Spleen (tissue), 11 donors: ENCODE data around the gene UCHL1. TPM values are rescaled to one million over a fixed set of nuclear protein-coding genes. Genes with fewer than 3 reads are reported as not detected.

Experiments
- DNase-seq: peaks from one replicate; pipeline ENCODE4 v3.0.0-alpha.2; 2020
- H3K27ac ChIP-seq, 8 donors: fragments of 200-600 bp; sonication (generic) in 7 of 8; 1 replicate in 4 of 8; 2 replicates in 4 of 8; pipeline versions ENCODE4 v1.5.0 to v1.8.0; 2016 to 2021; ENCODE audit warnings: inconsistent platforms in 4 of 8, mild to moderate bottlenecking in 4 of 8, moderate library complexity in 1 of 8
- H3K27me3 ChIP-seq, 7 donors: fragments of 200-600 bp; sonication (generic) in 6 of 7; replicated peaks in 1 of 7; 1 replicate in 4 of 7; 2 replicates in 3 of 7; pipeline versions ENCODE4 v1.5.0 to v1.8.0; 2016 to 2021; ENCODE audit warnings: inconsistent platforms in 3 of 7, mild to moderate bottlenecking in 1 of 7
- H3K36me3 ChIP-seq, 6 donors: fragments of 200-600 bp; sonication (generic) in 5 of 6; 1 replicate in 4 of 6; 2 replicates in 2 of 6; pipeline versions ENCODE4 v1.5.0 to v1.8.0; 2016 to 2021; ENCODE audit warnings: inconsistent platforms in 2 of 6
- H3K4me1 ChIP-seq, 6 donors: fragments of 200-600 bp; sonication (generic) in 5 of 6; 1 replicate in 3 of 6; 2 replicates in 3 of 6; pipeline versions ENCODE4 v1.5.0 to v1.8.0; 2016 to 2021; ENCODE audit warnings: inconsistent platforms in 3 of 6
- H3K4me3 ChIP-seq, 8 donors: fragments of 200-600 bp; sonication (generic) in 7 of 8; 1 replicate in 4 of 8; 2 replicates in 4 of 8; pipeline versions ENCODE4 v1.5.0 to v1.8.0; 2016 to 2021; ENCODE audit warnings: inconsistent platforms in 4 of 8, mild to moderate bottlenecking in 4 of 8, moderate library complexity in 2 of 8
- H3K9me3 ChIP-seq, 8 donors: fragments of 200-600 bp; sonication (generic) in 7 of 8; 1 replicate in 4 of 8; 2 replicates in 4 of 8; pipeline versions ENCODE4 v1.5.0 to v1.8.0; 2016 to 2021; ENCODE audit warnings: inconsistent platforms in 4 of 8
- CTCF ChIP-seq, 11 experiments: fragments of 200-600 bp in 7 of 11; fragments of 450-650 bp in 4 of 11; sonication (generic) in 4 of 11; IDR thresholded peaks in 8 of 11; conservative IDR thresholded peaks in 3 of 11; 1 replicate in 7 of 11; 2 replicates in 4 of 11; pipeline versions ENCODE4 v1.4.0 to v1.8.0; 2016 to 2021; ENCODE audit warnings: antibody characterized with exemption in 11 of 11, inconsistent platforms in 4 of 11, mild to moderate bottlenecking in 1 of 11
- POLR2A ChIP-seq, 3 donors: fragments of 450-650 bp; IDR thresholded peaks; one replicate each; pipeline ENCODE4 v1.5.1; 2017; ENCODE audit warnings: antibody characterized with exemption in 3 of 3, mild to moderate bottlenecking in 1 of 3
- POLR2AphosphoS5 ChIP-seq, 3 donors: sonication (generic); formaldehyde crosslinking; IDR thresholded peaks; one replicate each; pipeline ENCODE4 v1.5.1; 2017; ENCODE audit warnings: antibody characterized with exemption in 3 of 3
- WGBS, 5 donors: extraction: QIAGEN DNeasy Blood & Tissue Kit in 3 of 5; methylation state at CpG; one replicate each; pipeline versions ENCODE4 v1.1.5 to v1.1.7; 2013 to 2018; 5-methylcytosine and 5-hydroxymethylcytosine counted together
- intact Hi-C: fragments of 100-400 bp; cut with DNase I; formaldehyde crosslinking; loops from one replicate; pipeline ENCODE4 v1.15.0; 2023; ENCODE audit warnings: low total_unique reads
- polyA plus RNA-seq, 3 donors: library from polyadenylated mRNA; stranded (reverse); fragments of 200-250 nt; gene quantifications; one replicate each; pipeline ENCODE4 v1.2.1, GENCODE V29; 2013
- total RNA-seq, 7 donors: library from RNA; depleted of rRNA in 3 of 7; stranded (reverse); fragments of >200 nt in 3 of 7; fragmentation: NEBNext Ultra II Directional in 4 of 7; extraction: Animal tissue kit (Norgen Biotek cat#: 25700) in 4 of 7; gene quantifications; one replicate each; pipeline versions ENCODE4 v1.1.0 to v1.2.1, GENCODE V29; 2016 to 2021
- donor health status: healthy with polysubstance abuse.
- donor health status: DM: no; HTN: no; CAD: no; lungs with moderate emphysema.
- donor health status: DM: no; HTN: no; CAD: no.
- donor health status: Bipolar disorder and iron deficiency.
- donor health status: healthy.
- donor health status: DM: no; HTN: no; CAD: no.
- donor health status: DM: yes; HTN: yes; CAD: no.

UCHL1 gene
- total and polyA plus RNA-seq, 10 donors: 1.6 to 11.2 (median 3.5) TPM

- Histone ChIP-seq H3K27ac (no peak overlapping the region), H3K36me3 (no peaks in the 10 kb centered on the region), H3K4me1 (peaks cover 2 to 19% (median 17%) of the 10 kb centered on the region in 6 donors), H3K4me3 (no peak overlapping the region), H3K27me3 (peaks cover 0 to 63% (median 29%) of the 10 kb centered on the region in 7 donors), H3K9me3 (no peaks in the 10 kb centered on the region)
- DNase-seq: no peak
- TF ChIP-seq POLR2A (IDR thresholded peaks at IDR 0.05) (no peak), CTCF (IDR thresholded peaks at IDR 0.05 in 8 of 11, conservative IDR thresholded peaks at IDR 0.05 in 3 of 11) (no peak), POLR2AphosphoS5 (IDR thresholded peaks at IDR 0.05) (no peak)
- intact Hi-C loops: loop anchor here (10.0 kb wide), 1 partner anchor 615 kb away; no protein-coding TSS in a partner anchor
- WGBS, 5 donors: 89 to 97% (median 91%) methylated on average over 9 of the region's 9 CpGs
These were observed 3.5 kb downstream of the UCHL1 start for GRCh38 chr4:41260116-41260733.

DNA sequence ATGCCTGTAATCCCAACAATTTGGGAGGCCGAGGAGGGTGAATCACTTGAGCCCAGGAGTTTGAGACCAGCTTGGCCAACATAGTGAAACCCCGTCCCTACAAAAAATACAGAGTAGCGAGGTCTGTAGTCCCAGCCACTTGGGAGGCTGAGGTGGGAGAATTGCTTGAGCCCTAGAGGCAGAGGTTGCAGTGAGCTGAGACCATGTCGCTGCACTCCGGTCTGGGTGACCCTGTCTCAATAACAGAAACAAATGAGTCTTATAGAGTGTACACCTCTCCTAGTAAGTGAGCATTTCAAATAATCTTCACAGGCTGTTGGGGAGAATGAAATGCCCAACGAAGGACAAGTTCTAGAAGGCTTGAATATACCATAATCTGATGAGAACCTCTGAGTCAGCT lies 5.5 kb downstream of the UCHL1 start:
- H3K27ac ChIP-seq: no peak overlapping the region
- no peaks in the 10 kb centered on the region for H3K36me3 ChIP-seq
- peaks cover 0 to 43% (median 18%) of the 10 kb centered on the region in 7 donors for H3K27me3 ChIP-seq
- H3K4me3 ChIP-seq: no peak overlapping the region
- peaks cover 2 to 10% (median 8%) of the 10 kb centered on the region in 6 donors for H3K4me1 ChIP-seq
- H3K9me3 ChIP-seq: no peaks in the 10 kb centered on the region
- intact Hi-C loops: loop anchor here (10.0 kb wide), 1 partner anchor 613 kb away; no protein-coding TSS in a partner anchor
- no peak for DNase-seq
- WGBS, 5 donors: 90 to 96% (median 92%) methylated on average over 6 of the region's 6 CpGs
- no peak for TF ChIP-seq POLR2A (IDR thresholded peaks at IDR 0.05)
- TF ChIP-seq POLR2AphosphoS5 (IDR thresholded peaks at IDR 0.05): no peak
- TF ChIP-seq CTCF (IDR thresholded peaks at IDR 0.05 in 8 of 11, conservative IDR thresholded peaks at IDR 0.05 in 3 of 11): no peak

DNA sequence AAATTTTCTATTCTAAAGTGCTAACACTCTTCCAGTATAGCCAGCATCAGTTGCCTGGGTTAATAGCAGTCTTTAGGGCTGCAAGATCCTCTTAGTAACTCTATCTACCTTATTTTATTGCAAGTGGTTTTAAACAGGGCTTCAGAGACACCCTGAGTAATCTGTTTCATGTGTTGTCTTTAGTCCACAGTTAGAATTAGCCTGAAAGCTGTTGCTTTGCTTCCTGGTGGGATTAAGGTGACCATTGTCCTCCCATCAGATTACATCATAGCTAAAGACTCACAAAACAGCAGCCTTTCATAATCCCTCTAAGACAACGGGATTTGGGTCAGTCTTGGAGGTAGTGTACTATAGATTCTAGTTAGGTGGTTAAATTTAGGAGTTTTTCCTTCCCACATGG lies 7.5 kb downstream of the UCHL1 start:
- DNase-seq: no peak
- intact Hi-C loops: loop anchor here (10.0 kb wide), 1 partner anchor 611 kb away; no protein-coding TSS in a partner anchor
- TF ChIP-seq POLR2AphosphoS5 (IDR thresholded peaks at IDR 0.05): no peak
- TF ChIP-seq POLR2A (IDR thresholded peaks at IDR 0.05): no peak
- no peak for TF ChIP-seq CTCF (IDR thresholded peaks at IDR 0.05 in 8 of 11, conservative IDR thresholded peaks at IDR 0.05 in 3 of 11)
- peaks cover 0 to 25% (median 0%) of the 10 kb centered on the region in 7 donors for H3K27me3 ChIP-seq
- whole genome bisulfite sequencing, 5 donors: 76 to 87% (median 82%) methylated on average over 1 of the region's 1 CpG
- H3K4me3 ChIP-seq: no peak overlapping the region
- no peaks in the 10 kb centered on the region for H3K9me3 ChIP-seq
- H3K4me1 ChIP-seq: no peaks in the 10 kb centered on the region
- no peaks in the 10 kb centered on the region for H3K36me3 ChIP-seq
- H3K27ac ChIP-seq: no peak overlapping the region

DNA sequence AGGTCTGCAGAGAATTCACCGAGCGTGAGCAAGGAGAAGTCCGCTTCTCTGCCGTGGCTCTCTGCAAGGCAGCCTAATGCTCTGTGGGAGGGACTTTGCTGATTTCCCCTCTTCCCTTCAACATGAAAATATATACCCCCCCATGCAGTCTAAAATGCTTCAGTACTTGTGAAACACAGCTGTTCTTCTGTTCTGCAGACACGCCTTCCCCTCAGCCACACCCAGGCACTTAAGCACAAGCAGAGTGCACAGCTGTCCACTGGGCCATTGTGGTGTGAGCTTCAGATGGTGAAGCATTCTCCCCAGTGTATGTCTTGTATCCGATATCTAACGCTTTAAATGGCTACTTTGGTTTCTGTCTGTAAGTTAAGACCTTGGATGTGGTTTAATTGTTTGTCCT lies 11.3 kb downstream of the UCHL1 start:
- H3K27me3 ChIP-seq: peaks cover 0 to 3% (median 0%) of the 10 kb centered on the region in 7 donors
- no peaks in the 10 kb centered on the region for H3K9me3 ChIP-seq
- no peak overlapping the region for H3K27ac ChIP-seq
- 67 to 79% (median 69%) methylated on average over 7 of the region's 7 CpGs for WGBS, 5 donors
- no peaks in the 10 kb centered on the region for H3K4me1 ChIP-seq
- H3K4me3 ChIP-seq: peak overlapping the region in 1 of 8 donors; percentile 2
- TF ChIP-seq CTCF (IDR thresholded peaks at IDR 0.05 in 8 of 11, conservative IDR thresholded peaks at IDR 0.05 in 3 of 11) (no peak), POLR2A (IDR thresholded peaks at IDR 0.05) (no peak), POLR2AphosphoS5 (IDR thresholded peaks at IDR 0.05) (no peak)
- no peak for DNase-seq
- intact Hi-C loops: loop anchor here (10.0 kb wide), 1 partner anchor 607 kb away; no protein-coding TSS in a partner anchor
- H3K36me3 ChIP-seq: no peaks in the 10 kb centered on the region
